Peyer's patch (tissue), 4 donors: ENCODE measurements around the gene RTN4.

Experiments
- CTCF ChIP-seq, 6 experiments: fragments of 450-650 bp in 4 of 6; fragments of 200-600 bp in 2 of 6; sonication (generic) in 1 of 6; IDR thresholded peaks; one replicate each; pipeline ENCODE4 v1.5.1; 2017 to 2019; ENCODE audit warnings: antibody characterized with exemption in 6 of 6, mild to moderate bottlenecking in 3 of 6, moderate library complexity in 1 of 6
- POLR2A ChIP-seq, 2 donors: fragments of 450-650 bp; IDR thresholded peaks; one replicate each; pipeline ENCODE4 v1.5.1; 2017; ENCODE audit warnings: antibody characterized with exemption in 2 of 2, mild to moderate bottlenecking in 2 of 2, moderate library complexity in 2 of 2

GRCh38 chr2:54962511-54962910 lies 87.7 kb downstream of the RTN4 start:
- no peak for TF ChIP-seq CTCF (IDR thresholded peaks at IDR 0.05)
- TF ChIP-seq POLR2A (IDR thresholded peaks at IDR 0.05): no peak
